HL-60 (cell line): ENCODE results near the gene EVI5L.
A peak's percentile ranks its signal among the peaks of the same experiment; 100 is the strongest.

Experiments
- DNase-seq, 2 experiments: peaks; one replicate each; pipeline ENCODE4 v3.0.0-alpha.2; 2010 to 2020; ENCODE audit warnings: low read depth in 1 of 2, low spot score in 1 of 2
- H3K27ac ChIP-seq: fragments of 250-450 bp; sonication (Bioruptor Pico); replicated peaks from 2 replicates; pipeline ENCODE4 v1.5.1; 2020; ENCODE audit warnings: mild to moderate bottlenecking, moderate library complexity
- H3K27me3 ChIP-seq: fragments of 250-450 bp; sonication (Bioruptor Pico); 2 replicates; pipeline ENCODE4 v1.5.1; 2021; ENCODE audit warnings: mild to moderate bottlenecking, moderate library complexity; ENCODE audit not compliant: insufficient read depth, poor library complexity, severe bottlenecking
- H3K4me3 ChIP-seq: replicated peaks from 2 replicates; pipeline ENCODE4 v1.5.1; 2011; ENCODE audit warnings: mild to moderate bottlenecking, control low read depth, low read length; ENCODE audit not compliant: insufficient read depth
- GABPA ChIP-seq: IDR thresholded peaks from 2 replicates; pipeline ENCODE4 v1.6.1; 2012; ENCODE audit warnings: low read depth
- POLR2AphosphoS5 ChIP-seq: IDR thresholded peaks from 2 replicates; pipeline ENCODE4 v1.6.1; 2012; ENCODE audit warnings: low read depth
- SPI1 ChIP-seq: IDR thresholded peaks from 2 replicates; pipeline ENCODE4 v1.6.1; 2012; ENCODE audit warnings: low read depth, mild to moderate bottlenecking, borderline replicate concordance
- TF ChIP-seq, protein P1 (sequence below): IDR thresholded peaks from one replicate; pipeline ENCODE4 v1.5.1; 2011; ENCODE audit warnings: low read length, control low read depth, inconsistent platforms; ENCODE audit not compliant: insufficient read depth
- TF ChIP-seq, protein P2 (sequence below): IDR thresholded peaks from 2 replicates; pipeline ENCODE4 v1.6.1; 2012; ENCODE audit warnings: low read depth; ENCODE audit not compliant: insufficient replicate concordance

EVI5L gene

DNA sequence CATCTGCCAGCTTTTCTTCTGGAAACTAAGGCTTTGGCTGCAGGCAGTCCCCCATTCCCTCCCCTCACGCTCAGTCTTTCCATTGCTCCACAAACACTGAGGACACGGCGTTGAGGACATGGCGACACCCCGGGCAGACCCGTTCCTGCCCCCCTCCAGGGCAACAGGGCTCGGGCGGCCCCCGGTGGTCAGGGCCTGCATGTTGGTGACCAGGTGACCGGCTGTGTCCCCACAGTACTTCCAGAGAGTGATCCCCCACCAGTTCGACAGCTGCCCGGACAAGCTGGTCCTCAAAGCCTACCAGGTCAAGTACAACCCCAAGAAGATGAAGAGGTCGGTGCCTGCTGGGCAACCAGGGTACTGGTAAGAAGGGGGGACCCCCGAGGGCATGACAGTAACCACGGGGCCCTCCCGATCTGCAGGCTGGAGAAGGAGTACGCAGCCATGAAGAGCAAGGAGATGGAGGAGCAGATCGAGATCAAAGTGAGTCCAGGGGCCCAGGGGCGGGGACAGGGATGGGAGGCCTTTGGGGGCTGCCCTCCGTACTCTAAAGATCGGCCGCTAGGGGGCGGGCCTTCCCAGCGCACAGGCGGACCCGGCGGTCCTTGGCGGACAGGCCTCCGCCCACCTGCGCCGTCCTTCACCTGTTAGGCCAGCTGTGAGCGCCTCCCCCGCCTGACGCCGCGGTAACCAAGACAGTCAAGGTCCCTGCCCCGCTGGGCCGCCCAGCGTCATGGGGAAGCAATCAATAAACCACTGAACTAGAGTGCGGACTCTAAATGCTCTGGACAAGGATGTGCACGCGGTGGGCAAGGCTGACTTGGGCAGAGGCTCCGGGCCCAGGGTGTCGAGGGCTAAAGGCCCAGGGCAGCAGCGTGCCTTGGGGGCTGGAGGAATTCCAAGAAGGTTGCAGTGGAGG lies 23.1 kb downstream of the EVI5L start:
- Histone ChIP-seq H3K4me3 (no peak overlapping the region), H3K27me3 (no peaks in the 10 kb centered on the region), H3K27ac (no peak overlapping the region)
- DNase-seq: peak in 1 of 2 experiments; percentile 51
- TF ChIP-seq, protein P1, sequence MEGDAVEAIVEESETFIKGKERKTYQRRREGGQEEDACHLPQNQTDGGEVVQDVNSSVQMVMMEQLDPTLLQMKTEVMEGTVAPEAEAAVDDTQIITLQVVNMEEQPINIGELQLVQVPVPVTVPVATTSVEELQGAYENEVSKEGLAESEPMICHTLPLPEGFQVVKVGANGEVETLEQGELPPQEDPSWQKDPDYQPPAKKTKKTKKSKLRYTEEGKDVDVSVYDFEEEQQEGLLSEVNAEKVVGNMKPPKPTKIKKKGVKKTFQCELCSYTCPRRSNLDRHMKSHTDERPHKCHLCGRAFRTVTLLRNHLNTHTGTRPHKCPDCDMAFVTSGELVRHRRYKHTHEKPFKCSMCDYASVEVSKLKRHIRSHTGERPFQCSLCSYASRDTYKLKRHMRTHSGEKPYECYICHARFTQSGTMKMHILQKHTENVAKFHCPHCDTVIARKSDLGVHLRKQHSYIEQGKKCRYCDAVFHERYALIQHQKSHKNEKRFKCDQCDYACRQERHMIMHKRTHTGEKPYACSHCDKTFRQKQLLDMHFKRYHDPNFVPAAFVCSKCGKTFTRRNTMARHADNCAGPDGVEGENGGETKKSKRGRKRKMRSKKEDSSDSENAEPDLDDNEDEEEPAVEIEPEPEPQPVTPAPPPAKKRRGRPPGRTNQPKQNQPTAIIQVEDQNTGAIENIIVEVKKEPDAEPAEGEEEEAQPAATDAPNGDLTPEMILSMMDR: peak; percentile 32
- TF ChIP-seq, protein P2, sequence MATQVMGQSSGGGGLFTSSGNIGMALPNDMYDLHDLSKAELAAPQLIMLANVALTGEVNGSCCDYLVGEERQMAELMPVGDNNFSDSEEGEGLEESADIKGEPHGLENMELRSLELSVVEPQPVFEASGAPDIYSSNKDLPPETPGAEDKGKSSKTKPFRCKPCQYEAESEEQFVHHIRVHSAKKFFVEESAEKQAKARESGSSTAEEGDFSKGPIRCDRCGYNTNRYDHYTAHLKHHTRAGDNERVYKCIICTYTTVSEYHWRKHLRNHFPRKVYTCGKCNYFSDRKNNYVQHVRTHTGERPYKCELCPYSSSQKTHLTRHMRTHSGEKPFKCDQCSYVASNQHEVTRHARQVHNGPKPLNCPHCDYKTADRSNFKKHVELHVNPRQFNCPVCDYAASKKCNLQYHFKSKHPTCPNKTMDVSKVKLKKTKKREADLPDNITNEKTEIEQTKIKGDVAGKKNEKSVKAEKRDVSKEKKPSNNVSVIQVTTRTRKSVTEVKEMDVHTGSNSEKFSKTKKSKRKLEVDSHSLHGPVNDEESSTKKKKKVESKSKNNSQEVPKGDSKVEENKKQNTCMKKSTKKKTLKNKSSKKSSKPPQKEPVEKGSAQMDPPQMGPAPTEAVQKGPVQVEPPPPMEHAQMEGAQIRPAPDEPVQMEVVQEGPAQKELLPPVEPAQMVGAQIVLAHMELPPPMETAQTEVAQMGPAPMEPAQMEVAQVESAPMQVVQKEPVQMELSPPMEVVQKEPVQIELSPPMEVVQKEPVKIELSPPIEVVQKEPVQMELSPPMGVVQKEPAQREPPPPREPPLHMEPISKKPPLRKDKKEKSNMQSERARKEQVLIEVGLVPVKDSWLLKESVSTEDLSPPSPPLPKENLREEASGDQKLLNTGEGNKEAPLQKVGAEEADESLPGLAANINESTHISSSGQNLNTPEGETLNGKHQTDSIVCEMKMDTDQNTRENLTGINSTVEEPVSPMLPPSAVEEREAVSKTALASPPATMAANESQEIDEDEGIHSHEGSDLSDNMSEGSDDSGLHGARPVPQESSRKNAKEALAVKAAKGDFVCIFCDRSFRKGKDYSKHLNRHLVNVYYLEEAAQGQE: no peak

DNA sequence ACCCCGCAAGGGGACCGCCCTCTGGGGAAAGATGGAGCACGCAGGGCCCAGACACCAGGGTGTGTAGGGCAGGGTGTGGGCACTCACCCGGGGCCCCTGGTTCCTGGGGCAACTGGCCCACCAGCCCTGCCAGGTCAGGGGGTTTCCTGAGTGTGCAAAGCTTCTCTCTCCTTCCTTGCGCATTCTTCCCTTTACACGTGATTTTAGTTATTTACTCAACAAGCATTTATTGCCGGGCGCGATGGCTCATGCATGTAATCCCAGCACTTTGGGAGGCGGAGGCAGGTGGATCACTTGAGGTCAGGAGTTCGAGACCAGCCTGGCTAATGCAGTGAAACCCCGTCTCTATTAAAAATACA lies 23.7 kb downstream of the EVI5L start:
- TF ChIP-seq, protein P2: no peak
- TF ChIP-seq, protein P1: no peak
- TF ChIP-seq POLR2AphosphoS5: no peak
- no peak for TF ChIP-seq SPI1
- no peak for TF ChIP-seq GABPA
- H3K4me3 ChIP-seq: no peak overlapping the region

DNA sequence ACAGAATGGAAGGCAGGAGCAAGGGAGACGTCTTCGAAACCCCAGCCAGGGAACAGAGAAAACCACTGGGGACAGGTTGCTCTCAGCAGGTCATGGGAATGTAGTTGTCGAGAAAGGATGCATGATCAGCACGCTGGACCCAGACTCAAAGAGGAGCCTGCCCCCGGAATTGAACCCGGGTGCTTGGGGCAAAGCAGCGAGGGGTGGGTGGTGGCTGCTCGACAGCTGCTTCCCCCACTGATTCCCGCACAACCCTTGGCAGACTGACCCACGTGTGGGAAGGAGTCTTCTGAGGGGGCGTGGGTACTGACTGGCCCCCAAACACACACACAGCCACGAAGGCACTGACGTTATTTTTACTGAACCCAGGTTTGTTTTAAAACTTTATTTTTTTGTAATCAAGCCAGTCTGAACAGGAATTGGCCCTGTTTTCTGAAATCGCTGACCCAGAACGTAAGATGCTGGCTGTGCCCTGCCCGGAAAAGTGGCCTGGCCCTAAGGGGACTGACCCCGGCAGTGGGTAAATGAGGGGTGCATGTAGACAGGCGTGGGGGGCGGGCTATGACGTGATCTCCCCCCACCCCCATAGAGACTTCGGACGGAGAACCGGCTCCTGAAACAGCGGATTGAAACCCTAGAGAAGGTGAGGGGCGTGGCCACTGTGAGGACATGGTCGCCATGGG lies 25.5 kb downstream of the EVI5L start:
- no peak overlapping the region for H3K4me3 ChIP-seq

More for the DNA sequence above, 23.7 kb downstream of the EVI5L start:
- H3K27ac ChIP-seq: no peak overlapping the region
- DNase-seq: no peak
- H3K27me3 ChIP-seq: no peaks in the 10 kb centered on the region

More for the DNA sequence above, 25.5 kb downstream of the EVI5L start:
- Histone ChIP-seq H3K27ac (no peak overlapping the region), H3K27me3 (no peaks in the 10 kb centered on the region)
- DNase-seq: no peak
- TF ChIP-seq, protein P1: no peak
- TF ChIP-seq, protein P2: no peak
- TF ChIP-seq POLR2AphosphoS5: no peak
- TF ChIP-seq GABPA: no peak
- TF ChIP-seq SPI1: no peak
